Esophagus squamous epithelium (tissue), 4 donors: ENCODE results near the gene RAPGEF5.

Experiments
- CTCF ChIP-seq, 6 experiments: fragments of 450-650 bp in 4 of 6; fragments of 200-600 bp in 2 of 6; sonication (generic) in 2 of 6; IDR thresholded peaks; one replicate each; pipeline ENCODE4 v1.5.1; 2016 to 2019; ENCODE audit warnings: antibody characterized with exemption in 6 of 6, mild to moderate bottlenecking in 4 of 6, moderate library complexity in 4 of 6
- POLR2A ChIP-seq, 4 donors: fragments of 450-650 bp; IDR thresholded peaks; one replicate each; pipeline ENCODE4 v1.6.1; 2017; ENCODE audit warnings: antibody characterized with exemption in 4 of 4, mild to moderate bottlenecking in 4 of 4, moderate library complexity in 3 of 4

- no peak for TF ChIP-seq CTCF (IDR thresholded peaks at IDR 0.05)
- TF ChIP-seq POLR2A (IDR thresholded peaks at IDR 0.05), result no peak
Measured at GRCh38 chr7:22338411-22338810, 18.5 kb downstream of the RAPGEF5 start.
